ENCODE measurements around the gene ZNF280D.

- TF ChIP-seq, protein P1, sequence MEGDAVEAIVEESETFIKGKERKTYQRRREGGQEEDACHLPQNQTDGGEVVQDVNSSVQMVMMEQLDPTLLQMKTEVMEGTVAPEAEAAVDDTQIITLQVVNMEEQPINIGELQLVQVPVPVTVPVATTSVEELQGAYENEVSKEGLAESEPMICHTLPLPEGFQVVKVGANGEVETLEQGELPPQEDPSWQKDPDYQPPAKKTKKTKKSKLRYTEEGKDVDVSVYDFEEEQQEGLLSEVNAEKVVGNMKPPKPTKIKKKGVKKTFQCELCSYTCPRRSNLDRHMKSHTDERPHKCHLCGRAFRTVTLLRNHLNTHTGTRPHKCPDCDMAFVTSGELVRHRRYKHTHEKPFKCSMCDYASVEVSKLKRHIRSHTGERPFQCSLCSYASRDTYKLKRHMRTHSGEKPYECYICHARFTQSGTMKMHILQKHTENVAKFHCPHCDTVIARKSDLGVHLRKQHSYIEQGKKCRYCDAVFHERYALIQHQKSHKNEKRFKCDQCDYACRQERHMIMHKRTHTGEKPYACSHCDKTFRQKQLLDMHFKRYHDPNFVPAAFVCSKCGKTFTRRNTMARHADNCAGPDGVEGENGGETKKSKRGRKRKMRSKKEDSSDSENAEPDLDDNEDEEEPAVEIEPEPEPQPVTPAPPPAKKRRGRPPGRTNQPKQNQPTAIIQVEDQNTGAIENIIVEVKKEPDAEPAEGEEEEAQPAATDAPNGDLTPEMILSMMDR (IDR thresholded peaks at IDR 0.05): no peak
- TF ChIP-seq POLR2A (IDR thresholded peaks at IDR 0.05): no peak
These were observed 48.4 kb upstream of the ZNF280D start for GRCh38 chr15:56781666-56782065.

Measured in adrenal gland (tissue), 5 donors.